ENCODE measurements around the gene LRRIQ3. TPM values are rescaled to one million over a fixed set of nuclear protein-coding genes. Genes with fewer than 3 reads are reported as not detected.
A peak's percentile ranks its signal among the peaks of the same experiment; 100 is the strongest.

Gene LRRIQ3
- total RNA-seq, 6 experiments from 2014 or later = 0.33 to 2.3 (median 0.68) TPM; not detected in 1

GRCh38 chr1:74222701-74223100 lies 24.7 kb upstream of the LRRIQ3 start:
- ATAC-seq (no peak), DNase-seq (peak in 1 of 3 donors; percentile 10)
- H3K27me3 ChIP-seq = no peaks in the 10 kb centered on the region
- 80% methylated on average over 1 of the region's 5 CpGs for WGBS (ENCODE audit: insufficient coverage, low coverage, low lambda C conversion rate, missing lambda C conversion rate)
- H3K4me3 ChIP-seq = no peak overlapping the region
- intact Hi-C loops (cut with DNase I) = no loop called here
- no peaks in the 10 kb centered on the region for H3K36me3 ChIP-seq
- no peak overlapping the region for H3K27ac ChIP-seq
- no peaks in the 10 kb centered on the region for H3K4me1 ChIP-seq
- peaks cover 0 to 3% (median 0%) of the 10 kb centered on the region in 4 donors for H3K9me3 ChIP-seq
- TF ChIP-seq CTCF (IDR thresholded peaks at IDR 0.05) (no peak), POLR2A (IDR thresholded peaks at IDR 0.05) (no peak)

GRCh38 chr1:74215229-74215628 lies 17.3 kb upstream of the LRRIQ3 start:
- H3K27ac ChIP-seq = no peak overlapping the region
- 83% methylated on average over 1 of the region's 1 CpG for WGBS (ENCODE audit: insufficient coverage, low coverage, low lambda C conversion rate, missing lambda C conversion rate)

GRCh38 chr1:74205266-74205665 lies 7.3 kb upstream of the LRRIQ3 start:
- no peak overlapping the region for H3K27ac ChIP-seq
- intact Hi-C loops (cut with DNase I) = no loop called here
- H3K27me3 ChIP-seq = no peaks in the 10 kb centered on the region
- H3K4me1 ChIP-seq = no peaks in the 10 kb centered on the region
- DNase-seq (no peak), ATAC-seq (no peak)
- WGBS (ENCODE audit: insufficient coverage, low coverage, low lambda C conversion rate, missing lambda C conversion rate) = 86% methylated on average over 2 of the region's 2 CpGs
- peaks cover 0 to 22% (median 2%) of the 10 kb centered on the region in 4 donors for H3K36me3 ChIP-seq
- no peaks in the 10 kb centered on the region for H3K9me3 ChIP-seq
- H3K4me3 ChIP-seq = no peak overlapping the region
- no peak for TF ChIP-seq POLR2A (IDR thresholded peaks at IDR 0.05)
- no peak for TF ChIP-seq CTCF (IDR thresholded peaks at IDR 0.05)

More at GRCh38 chr1:74215229-74215628, 17.3 kb upstream of the LRRIQ3 start:
- DNase-seq (no peak), ATAC-seq (no peak)
- no peaks in the 10 kb centered on the region for H3K9me3 ChIP-seq
- no peak overlapping the region for H3K4me3 ChIP-seq
- no peaks in the 10 kb centered on the region for H3K36me3 ChIP-seq
- no peaks in the 10 kb centered on the region for H3K27me3 ChIP-seq
- intact Hi-C loops (cut with DNase I) = no loop called here
- H3K4me1 ChIP-seq = no peaks in the 10 kb centered on the region
- TF ChIP-seq POLR2A (IDR thresholded peaks at IDR 0.05) (no peak), CTCF (IDR thresholded peaks at IDR 0.05) (no peak)

GRCh38 chr1:74199504-74199903 lies 1.5 kb upstream of the LRRIQ3 start:
- Histone ChIP-seq H3K9me3 (no peaks in the 10 kb centered on the region), H3K4me3 (peak overlapping the region in 1 of 3 donors; percentile 76), H3K27ac (no peak overlapping the region), H3K4me1 (peaks cover 0 to 10% (median 0%) of the 10 kb centered on the region in 4 donors), H3K36me3 (peaks cover 0 to 11% (median 0%) of the 10 kb centered on the region in 4 donors), H3K27me3 (no peaks in the 10 kb centered on the region)
- DNase-seq (no peak), ATAC-seq (no peak)
- WGBS (ENCODE audit: insufficient coverage, low coverage, low lambda C conversion rate, missing lambda C conversion rate) = 73% methylated on average over 5 of the region's 5 CpGs
- no peak for TF ChIP-seq POLR2A (IDR thresholded peaks at IDR 0.05)
- TF ChIP-seq CTCF (IDR thresholded peaks at IDR 0.05) = no peak
- intact Hi-C loops (cut with DNase I) = no loop called here

GRCh38 chr1:74197255-74197654 lies 721 bp downstream of the LRRIQ3 start:
- intact Hi-C loops (cut with DNase I) = no loop called here

More at GRCh38 chr1:74197255-74197654, 721 bp downstream of the LRRIQ3 start:
- ATAC-seq (no peak), DNase-seq (no peak)
- no peaks in the 10 kb centered on the region for H3K27me3 ChIP-seq
- H3K4me1 ChIP-seq = peaks cover 0 to 10% (median 0%) of the 10 kb centered on the region in 4 donors
- TF ChIP-seq POLR2A (IDR thresholded peaks at IDR 0.05) (no peak), CTCF (IDR thresholded peaks at IDR 0.05) (no peak)
- no peak overlapping the region for H3K27ac ChIP-seq
- 81% methylated on average over 5 of the region's 5 CpGs for WGBS (ENCODE audit: insufficient coverage, low coverage, low lambda C conversion rate, missing lambda C conversion rate)
- peak overlapping the region in 2 of 3 donors; percentile 52 to 76 for H3K4me3 ChIP-seq
- no peaks in the 10 kb centered on the region for H3K9me3 ChIP-seq
- peaks cover 0 to 6% (median 0%) of the 10 kb centered on the region in 4 donors for H3K36me3 ChIP-seq

Measured in right lobe of liver (tissue), 6 donors.